Activated effector memory CD4-positive, alpha-beta T cell treated with Interleukin-2 at 50 U/mL for 16 hours (primary cell): ENCODE measurements around the gene LSM14A.
"Not testable (repeated sequence)": the region's sequence is repeated elsewhere in the genome, so short reads cannot be mapped to it uniquely, and the experiment has no call there.

Source experiments
- DNase-seq: peaks from one replicate; pipeline ENCODE4 v3.0.0-alpha.2; 2020

LSM14A gene

GRCh38 chr19:34193439-34193838 lies 21.1 kb downstream of the LSM14A start:
- DNase-seq: no peak

- no peak for DNase-seq
Observed at GRCh38 chr19:34193876-34194275, 21.6 kb downstream of the LSM14A start.

- no peak for DNase-seq
Observed at GRCh38 chr19:34201133-34201532, 28.8 kb downstream of the LSM14A start.

DNA sequence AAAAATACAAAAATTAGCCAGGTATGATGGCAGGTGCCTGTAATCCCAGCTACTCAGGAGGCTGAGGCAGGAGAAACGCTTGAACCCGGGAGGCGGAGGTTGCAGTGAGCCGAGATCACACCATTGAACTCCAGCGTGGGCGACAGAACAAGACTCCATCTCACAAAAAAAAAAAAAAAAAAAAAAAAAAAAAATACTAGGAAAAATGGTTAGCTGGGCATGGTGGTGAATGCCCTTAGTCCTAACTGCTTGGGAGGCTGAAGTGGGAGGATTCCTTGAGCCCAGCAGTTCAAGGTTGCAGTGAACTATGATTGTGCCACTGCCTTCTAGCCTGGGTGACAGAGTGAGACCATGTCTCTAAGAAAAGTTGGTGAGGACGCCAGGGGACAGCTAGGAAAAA lies 33.0 kb downstream of the LSM14A start:
- DNase-seq: not testable (repeated sequence)

- no peak for DNase-seq
Observed at GRCh38 chr19:34208291-34208884, 36.1 kb downstream of the LSM14A start.

DNA sequence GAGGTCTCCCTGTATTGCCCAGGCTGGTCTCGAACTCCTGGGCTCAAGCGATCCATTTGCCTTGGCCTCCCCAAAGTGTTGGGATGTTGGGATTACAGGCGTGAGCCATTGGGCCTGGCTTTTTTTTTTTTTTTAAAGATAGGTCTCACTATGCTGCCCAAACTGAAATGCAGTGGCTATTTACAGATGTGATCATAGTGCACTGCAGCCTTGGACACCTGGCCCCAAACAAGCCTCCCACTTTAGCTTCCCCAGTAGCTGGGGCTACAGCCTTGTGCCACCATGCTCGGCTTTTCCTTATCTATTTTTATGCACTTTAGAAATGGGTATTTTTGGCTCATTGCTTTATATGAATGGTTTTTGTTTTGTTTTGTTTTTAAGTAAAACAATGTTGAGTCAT lies 37.4 kb downstream of the LSM14A start:
- no peak for DNase-seq

DNA sequence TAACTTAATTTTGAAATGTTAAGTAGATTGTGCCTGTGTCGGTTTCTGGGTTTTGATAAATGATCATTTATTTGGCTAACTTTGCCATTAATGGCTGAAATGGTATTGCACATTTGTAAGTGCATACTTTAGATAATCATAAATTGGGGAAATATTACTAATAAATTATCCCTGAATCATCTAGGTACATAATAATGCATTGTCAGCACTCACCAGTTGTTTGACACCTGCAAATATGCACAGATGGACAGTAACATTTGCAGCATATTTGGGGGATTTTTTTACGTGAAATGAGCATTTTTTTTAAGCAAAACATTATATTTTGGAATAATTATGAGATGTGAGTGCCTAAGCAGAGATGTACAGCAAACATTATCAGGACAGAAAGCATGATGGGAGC lies 41.0 kb downstream of the LSM14A start:
- no peak for DNase-seq

GRCh38 chr19:34214040-34214439 lies 41.7 kb downstream of the LSM14A start:
- DNase-seq: no peak

GRCh38 chr19:34215006-34215665 lies 42.8 kb downstream of the LSM14A start:
- DNase-seq: no peak

DNA sequence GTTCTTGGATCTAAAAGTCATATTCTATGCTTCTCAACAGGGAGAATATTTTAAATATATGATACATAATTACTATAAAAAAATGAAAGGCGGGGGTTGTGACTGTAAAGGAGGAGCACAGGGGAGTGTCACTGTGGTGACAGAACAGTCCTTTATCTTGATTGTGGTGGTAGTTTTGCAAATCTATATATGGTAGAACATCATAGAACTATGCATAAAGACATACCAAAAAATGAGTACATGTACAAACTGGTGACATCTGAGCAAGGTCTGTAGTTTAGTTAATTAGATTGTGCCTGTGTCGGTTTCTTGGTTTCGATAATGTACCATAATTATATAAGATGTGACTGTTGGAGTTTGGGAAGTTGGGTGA lies 43.3 kb downstream of the LSM14A start:
- DNase-seq: no peak

- DNase-seq: not testable (repeated sequence)
Observed at GRCh38 chr19:34216745-34217219, 44.5 kb downstream of the LSM14A start.

DNA sequence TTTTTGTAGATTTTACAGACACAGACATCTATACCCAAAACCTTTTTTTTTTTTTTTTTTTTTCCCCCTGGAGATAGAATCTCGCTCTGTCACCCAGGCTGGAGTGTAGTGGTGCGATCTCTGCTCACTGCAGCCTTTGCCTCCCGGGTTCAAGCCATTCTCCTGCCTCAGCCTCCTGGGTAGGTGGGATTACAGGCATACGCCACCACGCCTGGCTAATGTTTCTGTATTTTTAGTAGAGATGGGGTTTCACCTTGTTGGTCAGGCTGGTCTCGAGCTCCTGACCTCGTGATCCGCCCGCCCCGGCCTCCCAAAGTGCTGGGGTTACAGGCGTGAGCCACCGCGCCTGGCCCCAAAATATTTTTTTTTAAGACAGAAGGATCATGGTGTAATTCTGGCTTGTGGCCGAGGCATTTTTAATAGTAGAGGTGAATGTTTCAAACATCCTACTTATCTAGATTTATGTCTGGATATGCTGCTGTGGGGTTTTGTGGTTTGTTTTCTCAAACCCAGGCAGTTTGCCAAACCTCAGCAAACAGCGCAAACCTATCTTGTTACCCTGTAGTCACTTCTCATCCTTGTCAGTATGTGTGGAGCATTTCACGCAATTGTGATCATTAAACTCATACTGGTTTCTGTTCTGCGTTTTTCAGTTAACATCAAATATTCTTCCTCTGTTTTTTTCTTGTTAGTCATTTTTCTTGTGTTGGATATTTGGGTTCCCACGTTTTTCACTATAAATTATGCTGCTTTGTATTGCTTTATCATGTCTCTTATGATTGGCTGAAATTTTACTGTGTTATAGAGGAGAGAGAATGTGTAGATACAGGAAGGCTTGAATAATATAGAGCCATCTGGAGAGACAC lies 45.9 kb downstream of the LSM14A start:
- peak; percentile 64 for DNase-seq

DNA sequence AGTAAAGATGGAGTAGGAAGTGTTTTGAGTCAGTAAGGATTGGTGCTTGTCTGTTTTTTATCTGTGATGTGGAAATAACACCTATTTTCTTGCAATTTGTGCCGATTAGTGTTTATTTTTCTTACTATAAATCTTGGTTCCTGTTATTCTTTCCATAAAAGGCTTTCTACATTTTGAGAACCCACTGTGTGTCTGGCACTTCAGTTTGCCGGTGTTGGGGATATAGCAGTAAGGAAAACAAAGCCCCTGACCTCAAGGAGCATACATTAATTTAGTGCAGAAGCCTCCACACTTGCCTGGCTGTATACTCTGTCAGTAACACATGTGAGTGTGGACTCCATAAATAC lies 46.5 kb downstream of the LSM14A start:
- DNase-seq: no peak

DNA sequence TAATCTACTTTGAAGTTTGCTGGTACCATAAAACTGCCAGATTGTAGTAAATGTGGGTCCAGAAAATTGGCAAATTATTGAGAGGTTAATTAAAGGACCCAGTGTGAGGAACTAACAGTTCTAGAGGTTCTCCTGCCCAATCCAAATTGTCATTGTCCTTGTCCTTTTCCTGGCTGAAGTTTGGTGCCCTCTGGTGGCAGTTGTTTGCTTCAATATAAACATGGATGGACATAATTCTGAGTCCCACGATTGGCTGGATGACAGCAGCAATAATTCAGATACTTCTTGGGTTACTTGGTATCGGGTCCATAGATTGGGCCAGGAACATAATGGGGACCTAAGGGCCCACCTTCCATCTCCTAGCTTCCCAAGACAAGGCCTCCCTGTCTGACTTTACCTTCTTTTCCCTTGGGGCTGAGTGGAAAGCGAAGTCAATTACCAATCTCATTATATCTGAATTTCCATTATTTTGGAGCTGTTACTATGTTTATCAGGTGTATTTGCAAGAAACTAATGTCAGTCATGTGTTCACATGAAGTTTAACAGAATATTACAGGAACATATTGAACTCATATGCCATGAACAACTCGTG lies 48.3 kb downstream of the LSM14A start:
- peak; percentile 19 for DNase-seq

- no peak for DNase-seq
Observed at GRCh38 chr19:34222386-34222785, 50.1 kb downstream of the LSM14A start.

- DNase-seq: no peak
Observed at GRCh38 chr19:34224996-34225658, 52.8 kb downstream of the LSM14A start.

- DNase-seq: no peak
Observed at GRCh38 chr19:34225659-34226015, 53.3 kb downstream of the LSM14A start.

DNA sequence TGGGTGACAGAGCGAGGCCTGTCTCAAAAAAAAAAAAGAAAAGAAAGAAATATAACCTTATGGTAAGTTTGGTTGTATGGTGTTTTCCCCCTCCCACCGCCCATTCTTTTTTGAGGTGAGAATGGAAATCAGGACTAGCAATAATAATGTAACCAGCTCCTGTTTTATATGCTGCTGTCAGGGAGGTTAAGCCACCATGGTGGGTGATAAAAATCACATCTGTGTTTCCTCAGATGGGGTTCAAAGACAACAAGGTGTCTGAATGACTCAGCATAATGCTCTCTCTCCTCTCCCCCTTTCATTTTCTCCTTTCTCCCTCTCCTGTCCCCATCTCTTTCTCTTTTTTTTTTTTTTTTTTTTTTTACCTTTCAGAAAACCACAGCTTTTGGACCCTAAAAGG lies 53.7 kb downstream of the LSM14A start:
- no peak for DNase-seq

DNA sequence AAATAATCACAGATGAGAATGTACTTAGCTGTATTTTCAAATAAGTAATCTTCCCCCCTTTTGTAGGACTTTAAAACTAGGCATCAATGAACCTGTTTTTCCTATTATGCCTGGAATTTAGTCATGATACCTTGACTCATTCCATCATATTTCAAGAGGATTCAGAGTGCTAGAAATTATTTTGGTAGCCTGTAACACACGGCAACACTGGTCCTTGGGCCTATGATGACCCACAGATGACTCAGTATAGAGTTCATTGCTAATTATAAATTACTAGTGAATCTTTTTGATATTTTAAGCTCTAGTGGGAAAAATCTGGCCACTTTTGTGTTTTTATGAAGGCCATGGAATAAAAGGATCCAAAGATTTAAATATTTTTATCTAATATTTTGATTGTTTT lies 56.0 kb downstream of the LSM14A start:
- no peak for DNase-seq

- DNase-seq: no peak
Observed at GRCh38 chr19:34228762-34229161, 56.5 kb downstream of the LSM14A start.

- no peak for DNase-seq
Observed at GRCh38 chr19:34229721-34230120, 57.4 kb downstream of the LSM14A start.

DNA sequence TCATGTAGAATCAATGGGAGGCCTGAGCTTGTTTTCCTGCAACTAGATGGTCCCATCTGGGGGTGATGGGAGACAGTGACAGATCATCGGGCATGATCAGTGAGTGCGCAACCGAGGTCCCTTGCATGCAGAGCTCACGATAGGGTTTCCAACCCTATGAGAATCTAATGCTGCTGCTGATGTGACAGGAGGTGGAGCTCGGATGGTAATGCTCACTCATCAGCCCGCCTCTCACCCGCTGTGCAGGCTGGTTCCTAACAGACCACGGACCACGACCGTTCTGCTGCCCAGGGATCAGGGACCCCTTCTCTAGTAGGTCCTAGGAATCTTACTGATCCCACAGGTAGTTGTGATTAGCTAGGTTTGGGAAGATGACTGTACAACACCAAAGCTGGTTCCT lies 58.5 kb downstream of the LSM14A start:
- DNase-seq: no peak

GRCh38 chr19:34231439-34231838 lies 59.1 kb downstream of the LSM14A start:
- no peak for DNase-seq
